H1 (cell line): ENCODE data around the gene ELL2. TPM values are rescaled to one million over a fixed set of nuclear protein-coding genes. Genes with fewer than 3 reads are reported as not detected.

Source experiments
- CHD7 ChIP-seq: fragments of 300-600 bp; sonication (generic); IDR thresholded peaks from 2 replicates; pipeline ENCODE4 v1.7.1; 2012; ENCODE audit warnings: low read length, moderate library complexity, mild to moderate bottlenecking, inconsistent platforms; ENCODE audit not compliant: insufficient replicate concordance
- KDM1A ChIP-seq: fragments of 200-600, 300-600 bp; sonication (generic); IDR thresholded peaks from 2 replicates; pipeline ENCODE4 v1.7.1; 2016; ENCODE audit warnings: mild to moderate bottlenecking, low read length, borderline replicate concordance
- polyA plus RNA-seq, 7 experiments: library from polyadenylated mRNA; depleted of rRNA in 3 of 7; stranded (reverse) in 5 of 7; unstranded in 2 of 7; fragments of >200 nt in 5 of 7; fragments of 200-250 nt in 2 of 7; gene quantifications; 1 replicate in 5 of 7; 2 replicates in 1 of 7; 4 replicates in 1 of 7; pipeline versions ENCODE4 v1.2.1 to v1.2.3, GENCODE V29; 2011 to 2013; ENCODE audit warnings: missing spikeins in 2 of 7, mixed read lengths in 2 of 7
- total RNA-seq: library from RNA; stranded (reverse); fragmentation: NEBNext Ultra II Directional; extraction: Animal tissue kit (Norgen Biotek cat#: 25700); gene quantifications from 2 replicates; pipeline ENCODE4 v1.2.1, GENCODE V29; 2021

The ELL2 gene
- total and polyA plus RNA-seq, 2 of the 8 experiments (the other 6 are each of a cell fraction or from before 2014, with no cell fraction given), result 6.3 to 29.4 TPM

DNA sequence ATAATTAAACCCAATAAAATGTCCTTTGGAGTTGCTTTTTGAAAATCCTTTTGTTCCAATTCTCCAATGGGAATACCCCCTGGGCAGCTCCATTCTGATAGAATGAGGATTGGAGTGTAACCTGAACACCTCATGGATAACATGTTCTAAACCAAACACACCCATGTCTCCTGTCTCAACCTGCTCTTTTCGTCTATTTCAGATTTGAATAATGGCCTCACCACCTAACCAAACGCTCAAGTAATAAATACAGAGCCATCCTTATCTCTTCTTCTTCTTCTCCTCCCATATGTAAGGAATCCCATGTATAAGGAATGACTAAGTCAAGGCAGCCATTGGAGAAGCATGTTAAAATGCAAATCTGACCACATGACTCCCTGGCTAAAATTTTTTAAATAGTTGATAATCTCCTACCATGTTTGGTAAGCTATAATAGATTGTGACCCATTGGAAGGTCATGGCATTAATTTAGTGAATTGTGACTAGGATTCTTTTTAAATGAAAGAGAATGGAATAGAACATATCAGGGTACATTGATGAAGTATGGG, 26.0 kb downstream of the ELL2 start (continued):
- TF ChIP-seq CHD7 (no peak), KDM1A (no peak)
